NCI-H2196 treated with DMSO at 0.1 percent for 48 hours (cell line): Measurements from ENCODE around the gene ELFN1.
A peak's percentile ranks its signal among the peaks of the same experiment; 100 is the strongest.

Experiments
- DNase-seq: peaks from one replicate; lab custom pipeline; 2025; ENCODE audit not compliant: unreplicated experiment; lab: John Stamatoyannopoulos, UW

ELFN1 gene

DNA sequence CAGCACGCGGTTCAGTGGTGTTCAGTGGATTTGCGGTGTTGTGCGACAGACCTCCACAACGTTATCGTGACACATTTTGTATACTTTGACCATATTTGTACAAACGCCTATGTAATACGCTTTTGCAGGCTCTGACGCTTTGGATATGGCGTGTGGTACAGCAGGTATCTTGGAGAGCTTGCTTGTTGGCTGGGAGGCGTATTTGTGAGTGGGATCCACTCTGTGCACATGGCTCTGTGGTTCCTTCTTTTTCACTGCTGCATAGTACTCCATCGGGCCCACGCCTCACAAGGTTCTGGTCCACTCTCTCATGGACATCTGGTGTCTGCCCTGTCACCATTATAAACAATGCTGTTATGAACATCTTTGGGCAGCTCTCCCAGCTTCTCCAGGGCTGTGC, 53.2 kb downstream of the ELFN1 start:
- DNase-seq = no peak

DNA sequence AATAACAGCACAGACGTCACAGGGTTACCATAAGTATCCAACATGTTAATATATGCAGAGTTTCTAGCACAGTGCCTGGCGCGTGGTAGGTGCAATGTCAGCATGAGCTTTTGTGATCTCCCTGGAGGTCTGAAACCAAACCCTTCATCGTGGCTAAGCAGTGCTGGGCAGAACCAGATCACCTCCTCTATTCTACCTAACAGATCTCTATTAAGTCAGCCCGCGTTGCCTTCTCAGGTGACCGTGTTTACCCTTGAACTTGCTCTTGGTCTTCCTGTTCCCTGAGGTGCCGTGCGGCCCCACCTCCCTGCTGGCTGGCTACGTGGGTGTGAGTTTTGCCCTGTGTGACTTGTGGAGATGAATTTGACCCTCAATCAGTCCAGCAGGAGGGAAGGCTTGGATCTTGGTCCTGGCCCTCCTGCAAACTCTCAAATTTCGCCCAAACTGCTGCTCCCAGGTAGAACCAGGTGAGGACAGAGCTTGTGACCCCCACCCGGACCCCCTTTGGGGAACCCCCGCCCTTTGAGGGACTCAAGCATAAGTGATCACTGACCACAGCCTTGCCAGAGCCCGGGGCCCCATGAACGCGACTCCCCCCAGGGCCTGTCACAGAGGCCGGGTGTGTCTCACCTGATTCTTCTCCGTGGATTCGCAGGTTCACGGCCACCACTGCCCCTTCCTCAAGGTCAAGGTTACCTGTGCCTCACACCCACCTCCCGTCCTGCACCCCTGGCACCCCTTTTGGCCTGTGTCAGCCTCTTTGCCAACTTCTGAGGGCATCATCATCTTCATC, 54.2 kb downstream of the ELFN1 start:
- no peak for DNase-seq

GRCh38 chr7:1725199-1725690, 55.2 kb downstream of the ELFN1 start:
- peak; percentile 98 for DNase-seq

- DNase-seq = no peak
These were observed 55.9 kb downstream of the ELFN1 start for GRCh38 chr7:1725766-1726630.

DNA sequence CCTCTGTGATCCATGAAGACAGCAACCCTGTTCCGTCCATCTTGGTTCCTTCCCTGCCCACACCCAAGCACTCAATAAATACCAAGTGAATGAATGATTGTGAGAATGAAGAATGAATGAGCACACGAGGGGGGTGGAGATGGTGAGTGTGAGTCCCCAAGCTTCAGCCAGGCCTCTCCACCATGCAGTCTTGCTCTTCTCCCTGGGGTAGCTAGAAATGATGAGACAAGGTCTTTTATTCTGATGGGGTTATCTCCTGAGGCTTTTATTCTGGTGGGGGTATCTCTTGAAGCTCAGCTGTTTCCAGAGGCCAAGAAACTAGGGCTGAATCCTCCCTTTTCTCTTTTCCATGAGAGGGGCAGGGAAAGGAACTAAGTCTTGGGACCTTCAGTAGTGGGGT, 57.0 kb downstream of the ELFN1 start:
- no peak for DNase-seq

GRCh38 chr7:1727812-1728570, 57.9 kb downstream of the ELFN1 start:
- no peak for DNase-seq

DNA sequence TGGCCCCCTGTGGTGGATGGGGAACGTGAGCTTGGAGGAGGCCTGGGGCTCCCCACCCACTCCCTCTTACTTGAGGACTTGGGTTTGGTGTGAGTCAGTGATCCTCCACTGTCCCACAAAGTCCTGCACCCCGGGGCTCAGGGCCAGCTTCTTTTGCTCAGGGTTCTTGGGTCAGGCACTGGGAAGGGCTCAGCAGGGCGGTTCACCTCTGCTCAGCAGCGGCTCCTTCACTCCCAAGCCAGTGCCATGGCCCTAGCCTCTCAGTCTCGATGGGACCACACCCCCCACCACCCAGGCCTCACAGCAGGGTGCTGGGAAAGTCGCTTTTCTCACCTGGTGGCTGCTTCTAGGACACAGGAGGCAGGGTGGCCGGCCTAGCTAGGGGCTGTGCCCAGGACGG, 59.1 kb downstream of the ELFN1 start:
- DNase-seq = no peak

GRCh38 chr7:1729773-1730172, 59.7 kb downstream of the ELFN1 start:
- no peak for DNase-seq

GRCh38 chr7:1732072-1732471, 62.0 kb downstream of the ELFN1 start:
- no peak for DNase-seq

DNA sequence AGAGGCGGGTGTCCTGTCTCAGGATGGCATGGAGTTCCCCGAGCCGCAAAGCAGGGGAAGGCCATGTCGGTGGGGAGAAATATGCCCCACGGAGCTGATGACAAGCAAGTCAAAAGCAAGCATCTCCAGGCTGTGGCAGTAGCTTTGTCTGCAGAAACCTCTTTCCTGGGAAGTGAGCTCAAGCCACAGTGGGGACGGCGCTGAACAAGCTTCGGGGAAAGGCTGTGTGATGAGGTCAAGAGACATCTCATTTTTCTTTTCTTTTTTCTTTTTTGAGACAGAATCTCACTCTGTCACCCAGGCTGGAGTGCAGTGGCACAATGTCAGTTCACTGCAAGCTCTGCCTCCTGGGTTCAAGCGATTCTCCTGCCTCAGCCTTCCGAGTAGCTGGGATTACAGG, 62.6 kb downstream of the ELFN1 start:
- DNase-seq = no peak

- no peak for DNase-seq
These were observed 63.3 kb downstream of the ELFN1 start for GRCh38 chr7:1733206-1733907.

DNA sequence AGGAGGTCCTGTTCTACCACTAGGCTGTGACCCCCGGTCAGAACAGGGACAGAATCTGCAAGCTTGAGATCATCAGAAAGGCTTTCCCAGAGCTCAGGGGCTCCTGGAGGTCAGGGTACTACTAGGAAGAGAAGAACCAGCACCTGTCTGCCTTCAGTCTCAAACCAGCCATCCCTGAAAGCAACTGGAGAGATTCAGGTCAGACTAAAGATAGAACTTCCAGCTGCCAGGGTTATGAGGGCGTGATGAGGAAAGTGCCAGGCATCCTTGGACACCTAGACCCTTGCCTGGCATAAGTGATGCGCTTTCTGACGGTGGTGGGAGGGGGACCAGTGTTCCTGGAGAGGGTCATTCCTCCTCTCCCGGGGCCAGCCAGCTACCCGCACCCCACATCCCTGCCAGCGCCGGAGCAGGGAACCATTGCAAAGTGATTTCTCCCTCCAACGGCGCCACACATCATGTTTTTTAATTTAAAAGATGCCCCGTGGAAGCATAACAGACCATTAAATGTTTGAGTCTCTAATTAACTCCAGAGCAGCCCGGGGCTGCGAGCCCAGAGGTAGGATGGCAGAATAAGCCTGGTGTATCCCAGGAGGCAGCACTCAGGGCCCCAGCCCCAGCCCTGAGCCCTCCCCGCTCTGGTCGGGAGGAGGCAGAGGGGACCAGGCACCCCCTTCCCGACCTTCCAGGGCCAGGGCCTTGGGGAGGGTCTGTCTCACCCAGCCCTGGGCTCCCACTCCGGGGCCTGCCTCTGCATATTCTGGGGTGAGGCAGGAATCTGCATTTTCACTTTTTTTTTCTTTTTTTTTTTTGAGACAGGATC, 64.0 kb downstream of the ELFN1 start:
- DNase-seq = no peak

GRCh38 chr7:1735262-1735661, 65.2 kb downstream of the ELFN1 start:
- DNase-seq = no peak

- no peak for DNase-seq
These were observed 65.9 kb downstream of the ELFN1 start for GRCh38 chr7:1735806-1736483.

DNA sequence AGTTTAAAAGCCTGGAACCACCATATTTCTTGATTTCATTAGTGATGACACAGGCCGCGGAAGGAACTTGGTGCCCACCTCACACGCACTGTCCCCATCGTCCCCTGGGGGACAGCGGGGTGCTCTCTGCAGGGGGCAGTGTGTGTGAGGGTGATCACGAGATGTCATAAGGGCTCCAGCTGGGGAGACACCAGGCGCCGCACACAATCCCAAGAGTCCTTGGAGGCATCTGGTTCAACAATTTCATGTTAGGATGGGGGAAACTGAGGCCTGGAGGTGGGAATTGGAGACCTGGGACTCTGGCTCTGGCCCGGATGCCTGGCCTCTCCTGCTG, 66.4 kb downstream of the ELFN1 start:
- no peak for DNase-seq

DNA sequence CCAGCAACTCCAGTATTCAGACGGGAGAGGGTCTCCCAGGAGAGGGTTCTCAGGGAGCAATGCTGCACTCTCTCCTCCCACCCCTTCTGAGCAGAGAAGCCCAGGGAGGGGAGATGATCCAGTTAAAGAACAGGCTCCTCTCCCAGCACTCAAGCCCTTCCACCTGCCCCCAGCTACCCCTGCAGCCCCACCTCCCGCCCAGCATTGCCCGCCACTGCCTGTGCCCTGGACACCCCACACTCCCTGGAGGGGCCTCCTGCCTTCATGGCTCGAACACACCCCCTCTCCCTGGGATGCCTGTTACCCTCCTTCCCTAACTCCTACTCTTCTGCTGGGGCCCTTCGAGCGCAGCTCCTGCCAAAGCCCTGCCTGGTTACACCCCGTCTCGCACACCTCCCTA, 66.8 kb downstream of the ELFN1 start:
- DNase-seq = no peak

GRCh38 chr7:1737523-1737922, 67.4 kb downstream of the ELFN1 start:
- no peak for DNase-seq

- DNase-seq = no peak
These were observed 67.9 kb downstream of the ELFN1 start for GRCh38 chr7:1737956-1738355.

DNA sequence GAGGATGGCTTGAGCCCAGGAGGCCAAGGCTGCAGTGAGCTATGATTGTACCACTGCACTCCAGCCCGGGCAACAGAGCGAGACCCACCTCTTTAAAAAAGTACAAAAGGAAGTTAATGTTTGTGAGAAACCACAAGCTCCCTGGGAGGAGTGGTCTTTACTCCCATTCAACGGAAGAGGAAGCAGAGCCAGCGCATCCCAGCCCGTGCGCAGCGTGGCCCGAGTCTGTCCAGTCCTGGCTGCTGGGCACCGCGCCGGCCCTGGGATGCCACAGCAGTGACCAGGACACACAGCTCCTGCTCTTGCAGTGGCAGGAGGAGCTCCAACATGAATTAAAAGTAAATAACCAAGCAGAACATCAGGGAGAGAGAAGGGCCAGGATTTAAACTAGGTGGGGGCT, 68.4 kb downstream of the ELFN1 start:
- DNase-seq = no peak

- DNase-seq = no peak
These were observed 68.9 kb downstream of the ELFN1 start for GRCh38 chr7:1738956-1739355.
